Kidney (tissue), 14 donors: ENCODE results near the gene MPV17. TPM values are rescaled to one million over a fixed set of nuclear protein-coding genes. Genes with fewer than 3 reads are reported as not detected.

Source experiments
- DNase-seq, 5 donors: peaks; one replicate each; pipeline ENCODE4 v3.0.0-alpha.2; 2013 to 2020
- FAIRE-seq: peaks from 2 replicates; lab custom pipeline; 2012; peaks lifted over from hg19 to GRCh38; lab: Jason Lieb, UNC
- H3K27ac ChIP-seq, 2 donors: one replicate each; pipeline ENCODE4 v1.7.0; 2013; ENCODE audit warnings: low read depth in 2 of 2, low read length in 2 of 2, inconsistent platforms in 1 of 2
- H3K27me3 ChIP-seq: one replicate; pipeline ENCODE4 v1.7.1; 2013; ENCODE audit warnings: low read length, inconsistent platforms; ENCODE audit not compliant: control insufficient read depth, insufficient read depth
- H3K36me3 ChIP-seq, 3 donors: one replicate each; pipeline versions ENCODE4 v1.7.0 to v1.7.1; 2013; ENCODE audit warnings: low read length in 3 of 3, control low read depth in 1 of 3, inconsistent platforms in 1 of 3; ENCODE audit not compliant: insufficient read depth in 3 of 3, control insufficient read depth in 2 of 3
- H3K4me1 ChIP-seq, 3 donors: one replicate each; pipeline versions ENCODE4 v1.7.0 to v1.7.1; 2013; ENCODE audit warnings: low read length in 3 of 3, inconsistent platforms in 1 of 3, low read depth in 1 of 3; ENCODE audit not compliant: control insufficient read depth in 2 of 3, insufficient read depth in 2 of 3
- H3K4me3 ChIP-seq, 3 donors: one replicate each; pipeline versions ENCODE4 v1.7.0 to v1.8.1; 2013; ENCODE audit warnings: low read length in 3 of 3, control low read depth in 1 of 3, inconsistent platforms in 1 of 3
- H3K9ac ChIP-seq, 3 donors: one replicate each; pipeline versions ENCODE4 v1.7.0 to v1.7.1; 2013; ENCODE audit warnings: low read length in 3 of 3, control low read depth in 1 of 3, inconsistent platforms in 1 of 3
- H3K9me3 ChIP-seq, 3 donors: one replicate each; pipeline versions ENCODE4 v1.7.0 to v1.7.1; 2013; ENCODE audit warnings: low read length in 3 of 3, control low read depth in 1 of 3, inconsistent platforms in 1 of 3; ENCODE audit not compliant: control insufficient read depth in 2 of 3, insufficient read depth in 1 of 3
- intact Hi-C: fragments of 100-400 bp; cut with DNase I; formaldehyde crosslinking; loops from one replicate; pipeline ENCODE4 v1.11.1; 2022
- polyA plus RNA-seq: library from polyadenylated mRNA; stranded (reverse); fragments of 350-450 nt; fragmentation: Illumina TruSeq; extraction: RNeasy Lipid Tissue Mini Kit (QIAGEN cat#74804); gene quantifications from one replicate; pipeline ENCODE4 v1.2.3, GENCODE V29; 2014; ENCODE audit warnings: low read depth, low replicate concordance; ENCODE audit not compliant: insufficient read depth
- total RNA-seq: library from RNA; stranded (reverse); fragmentation: NEBNext Ultra II Directional; extraction: Animal tissue kit (Norgen Biotek cat#: 25700); gene quantifications from one replicate; pipeline ENCODE4 v1.2.1, GENCODE V29; 2021
- TF ChIP-seq, protein P1 (sequence below): IDR thresholded peaks from 3 replicates; pipeline ENCODE4 v1.5.1; 2012; ENCODE audit warnings: mild to moderate bottlenecking, moderate library complexity, borderline replicate concordance; ENCODE audit not compliant: insufficient read depth; ENCODE audit errors: extremely low read depth
- donor health status: control.
- donor health status: control.
- donor health status: control.
- donor health status: control.
- donor health status: control.
- donor health status: DM: yes; HTN: yes; CAD: no.
- donor health status: Normal renal cell carcinoma (clear cell type).

Gene MPV17
- total and polyA plus RNA-seq, 2 donors from 2014 or later = 66.2 to 120 TPM

DNA sequence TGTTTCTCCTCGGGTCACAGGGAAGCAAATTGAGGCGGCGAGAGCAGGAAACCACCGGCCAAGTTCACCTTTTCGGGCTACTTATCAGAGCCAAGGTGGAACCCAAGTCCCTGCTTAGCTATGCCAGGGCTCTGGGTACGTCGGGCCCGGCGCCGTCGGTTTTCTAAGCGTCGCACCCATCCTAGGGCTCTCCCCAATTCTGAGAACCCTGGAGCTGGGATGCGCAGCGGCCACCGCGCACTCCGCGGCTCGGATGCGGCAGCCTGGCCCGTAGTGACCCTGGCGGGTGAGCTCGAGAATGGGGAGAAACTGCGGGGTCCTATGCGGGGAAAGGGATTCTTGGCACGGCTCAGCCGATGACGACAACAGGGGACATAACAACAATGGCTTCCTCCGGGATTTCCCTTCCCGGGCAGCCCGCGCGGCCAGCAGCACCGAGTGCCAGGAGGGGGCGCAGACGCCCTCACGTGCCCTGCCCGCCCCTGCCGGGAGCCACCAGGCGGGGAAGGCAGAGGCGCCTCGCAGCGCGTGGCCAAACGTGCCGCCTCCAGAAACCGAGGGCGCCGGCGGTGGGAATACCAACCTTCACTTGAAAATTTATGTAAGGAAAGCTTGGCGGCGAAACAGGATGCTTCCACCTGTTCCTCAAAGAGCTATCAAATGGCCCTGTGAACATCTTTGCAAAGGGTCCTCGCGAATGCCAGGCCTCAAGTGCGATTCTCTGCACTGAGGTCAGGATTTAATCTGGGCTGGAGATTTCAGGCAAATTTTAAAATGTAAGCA is 58.0 kb downstream of the MPV17 start:
- Histone ChIP-seq H3K4me3 (peak overlapping the region in 2 of 3 donors; percentile 3 to 43), H3K9ac (no peak overlapping the region), H3K27ac (no peak overlapping the region), H3K36me3 (no peaks in the 10 kb centered on the region), H3K9me3 (no peaks in the 10 kb centered on the region), H3K4me1 (peaks cover 0 to 9% (median 8%) of the 10 kb centered on the region in 3 donors), H3K27me3 (peaks cover 26% of the 10 kb centered on the region)
- FAIRE-seq (no peak), DNase-seq (peak; percentile 84 to 93 (median 88))
- intact Hi-C loops = no loop called here
- TF ChIP-seq, protein P1, sequence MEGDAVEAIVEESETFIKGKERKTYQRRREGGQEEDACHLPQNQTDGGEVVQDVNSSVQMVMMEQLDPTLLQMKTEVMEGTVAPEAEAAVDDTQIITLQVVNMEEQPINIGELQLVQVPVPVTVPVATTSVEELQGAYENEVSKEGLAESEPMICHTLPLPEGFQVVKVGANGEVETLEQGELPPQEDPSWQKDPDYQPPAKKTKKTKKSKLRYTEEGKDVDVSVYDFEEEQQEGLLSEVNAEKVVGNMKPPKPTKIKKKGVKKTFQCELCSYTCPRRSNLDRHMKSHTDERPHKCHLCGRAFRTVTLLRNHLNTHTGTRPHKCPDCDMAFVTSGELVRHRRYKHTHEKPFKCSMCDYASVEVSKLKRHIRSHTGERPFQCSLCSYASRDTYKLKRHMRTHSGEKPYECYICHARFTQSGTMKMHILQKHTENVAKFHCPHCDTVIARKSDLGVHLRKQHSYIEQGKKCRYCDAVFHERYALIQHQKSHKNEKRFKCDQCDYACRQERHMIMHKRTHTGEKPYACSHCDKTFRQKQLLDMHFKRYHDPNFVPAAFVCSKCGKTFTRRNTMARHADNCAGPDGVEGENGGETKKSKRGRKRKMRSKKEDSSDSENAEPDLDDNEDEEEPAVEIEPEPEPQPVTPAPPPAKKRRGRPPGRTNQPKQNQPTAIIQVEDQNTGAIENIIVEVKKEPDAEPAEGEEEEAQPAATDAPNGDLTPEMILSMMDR = peak; percentile 48

DNA sequence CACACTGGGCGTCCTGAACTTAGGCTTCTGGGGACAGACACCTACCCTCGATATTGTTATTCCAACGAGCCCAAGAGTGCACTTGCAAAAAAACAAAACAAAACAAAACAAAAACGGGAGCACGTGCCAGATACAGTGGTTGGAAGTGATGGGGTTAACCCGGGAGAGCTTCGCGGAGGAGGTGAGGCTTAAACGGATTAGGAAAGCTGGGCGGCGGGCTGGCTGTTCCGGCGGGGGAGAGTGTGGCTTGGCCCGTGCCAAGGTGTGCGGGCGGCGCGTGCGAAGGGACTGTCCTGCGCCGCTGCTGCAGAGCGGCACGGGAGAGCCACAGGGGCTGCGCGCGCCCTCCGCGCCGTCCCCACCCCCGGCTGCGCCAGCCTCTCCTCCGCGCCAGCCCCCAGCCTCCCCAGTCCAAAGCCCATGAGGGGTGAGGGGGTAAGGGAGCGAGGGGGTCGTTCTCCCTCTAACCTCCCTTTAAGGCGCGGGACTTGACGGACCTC is 58.6 kb downstream of the MPV17 start:
- DNase-seq = peak in 4 of 5 donors; percentile 21 to 64 (median 31)
- no peak for FAIRE-seq
- peak overlapping the region in 1 of 3 donors; percentile 43 for H3K4me3 ChIP-seq
- no peaks in the 10 kb centered on the region for H3K9me3 ChIP-seq
- H3K27ac ChIP-seq = no peak overlapping the region
- H3K4me1 ChIP-seq = peaks cover 0 to 9% (median 8%) of the 10 kb centered on the region in 3 donors
- TF ChIP-seq, protein P1 = no peak
- no peaks in the 10 kb centered on the region for H3K36me3 ChIP-seq
- H3K9ac ChIP-seq = no peak overlapping the region
- H3K27me3 ChIP-seq = peaks cover 26% of the 10 kb centered on the region
- intact Hi-C loops = no loop called here

GRCh38 chr2:27263287-27264252 is 59.3 kb downstream of the MPV17 start:
- TF ChIP-seq, protein P1 = no peak
- H3K9ac ChIP-seq = no peak overlapping the region
- FAIRE-seq = no peak
- DNase-seq = peak in 4 of 5 donors; percentile 14 to 67 (median 48)
- intact Hi-C loops = no loop called here
- H3K27ac ChIP-seq = no peak overlapping the region
- peaks cover 26% of the 10 kb centered on the region for H3K27me3 ChIP-seq
- H3K9me3 ChIP-seq = no peaks in the 10 kb centered on the region
- H3K4me1 ChIP-seq = peaks cover 0 to 9% (median 8%) of the 10 kb centered on the region in 3 donors
- no peaks in the 10 kb centered on the region for H3K36me3 ChIP-seq
- peak overlapping the region in 1 of 3 donors; percentile 48 for H3K4me3 ChIP-seq
